Small intestine (tissue), 7 donors: ENCODE data around the gene DLK1. TPM values are rescaled to one million over a fixed set of nuclear protein-coding genes. Genes with fewer than 3 reads are reported as not detected.

ENCODE experiments used
- DNase-seq, 2 donors: peaks; one replicate each; pipeline versions ENCODE4 v3.0.0 to v3.0.0-alpha.2; 2013
- FAIRE-seq: peaks from 2 replicates; lab custom pipeline; 2012; peaks lifted over from hg19 to GRCh38; lab: Jason Lieb, UNC
- H3K27ac ChIP-seq, 3 donors: one replicate each; pipeline ENCODE4 v1.5.1; 2013; ENCODE audit warnings: low read length in 2 of 3, mild to moderate bottlenecking in 2 of 3, control low read depth in 1 of 3, inconsistent platforms in 1 of 3, low read depth in 1 of 3, moderate library complexity in 1 of 3
- H3K27me3 ChIP-seq, 3 donors: one replicate each; pipeline ENCODE4 v1.6.1; 2013; ENCODE audit warnings: low read length in 3 of 3, inconsistent platforms in 1 of 3; ENCODE audit not compliant: control insufficient read depth in 3 of 3, insufficient read depth in 3 of 3
- H3K36me3 ChIP-seq, 3 donors: one replicate each; pipeline ENCODE4 v1.6.1; 2013; ENCODE audit warnings: low read length in 3 of 3, inconsistent platforms in 1 of 3, low read depth in 1 of 3, mild to moderate bottlenecking in 1 of 3, moderate library complexity in 1 of 3; ENCODE audit not compliant: control insufficient read depth in 3 of 3, insufficient read depth in 2 of 3
- H3K4me1 ChIP-seq, 3 donors: one replicate each; pipeline ENCODE4 v1.6.1; 2013; ENCODE audit warnings: low read length in 2 of 3, inconsistent platforms in 1 of 3, low read depth in 1 of 3, mild to moderate bottlenecking in 1 of 3, moderate library complexity in 1 of 3; ENCODE audit not compliant: control insufficient read depth in 3 of 3, insufficient read depth in 2 of 3
- H3K4me3 ChIP-seq, 3 donors: one replicate each; pipeline ENCODE4 v1.5.1; 2013; ENCODE audit warnings: low read length in 3 of 3, control low read depth in 1 of 3, inconsistent platforms in 1 of 3, low read depth in 1 of 3, mild to moderate bottlenecking in 1 of 3, moderate library complexity in 1 of 3
- H3K9me3 ChIP-seq, 2 donors: one replicate each; pipeline ENCODE4 v1.6.1; 2013; ENCODE audit warnings: low read depth in 1 of 2, low read length in 1 of 2; ENCODE audit not compliant: control insufficient read depth in 2 of 2, insufficient read depth in 1 of 2
- WGBS, 3 donors: extraction: QIAGEN DNeasy Blood & Tissue Kit; methylation state at CpG; one replicate each; pipeline ENCODE4 v1.1.7; 2013; 5-methylcytosine and 5-hydroxymethylcytosine counted together
- polyA plus RNA-seq, 4 donors: library from polyadenylated mRNA; stranded (reverse) in 3 of 4; unstranded in 1 of 4; fragments of 200-250 nt in 3 of 4; fragments of 120-200 nt in 1 of 4; gene quantifications; one replicate each; pipeline versions ENCODE4 v1.2.1 to v1.2.3, GENCODE V29; 2013
- donor health status: healthy with polysubstance abuse.
- donor health status: control.
- donor health status: control.
- donor health status: Bipolar disorder and iron deficiency.
- donor health status: healthy.

The DLK1 gene
- polyA plus RNA-seq, 4 donors: 0.04 to 7.9 (median 0.72) TPM

DNA sequence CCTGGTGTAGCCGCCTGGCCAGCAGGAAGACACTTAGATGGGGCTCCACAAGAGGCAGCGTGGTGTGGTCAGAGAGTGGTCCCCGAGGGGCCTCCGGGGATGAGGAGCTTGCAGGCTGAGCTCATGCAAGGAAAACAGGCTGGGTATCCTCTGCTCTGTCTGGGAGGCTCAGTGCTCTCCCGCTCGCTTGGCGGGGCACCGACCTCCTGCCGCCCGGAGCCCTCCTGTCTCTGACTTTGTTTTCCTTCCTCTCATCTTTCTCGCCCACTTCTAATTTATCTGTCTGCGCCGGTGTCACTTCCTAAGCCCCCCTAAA, 31.3 kb upstream of the DLK1 start:
- 64 to 78% (median 70%) methylated on average over 13 of the region's 13 CpGs for WGBS, 3 donors
- DNase-seq (no peak), FAIRE-seq (no peak)

DNA sequence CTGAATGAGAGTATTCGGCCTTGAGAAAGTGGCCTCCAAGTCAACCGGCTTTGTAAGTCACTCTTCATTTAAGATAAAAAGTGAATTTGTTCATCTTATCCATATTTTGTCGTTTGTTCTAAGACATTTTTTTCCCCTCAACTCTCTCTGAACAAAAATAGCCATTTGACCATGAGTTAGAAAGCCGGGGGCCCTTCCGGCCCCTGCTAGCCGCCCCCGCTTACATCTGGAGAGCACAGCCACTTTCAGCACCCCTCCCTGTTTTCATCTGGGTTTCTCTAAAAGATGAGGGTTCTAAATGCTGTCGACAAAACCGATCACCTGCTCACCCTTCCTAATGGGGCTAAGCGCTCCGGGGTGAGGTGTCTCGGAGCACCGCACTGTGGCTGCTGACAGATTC, 30.7 kb upstream of the DLK1 start:
- Histone ChIP-seq H3K36me3 (no peaks in the 10 kb centered on the region), H3K4me3 (no peak overlapping the region), H3K4me1 (no peaks in the 10 kb centered on the region), H3K9me3 (peaks cover 0 to 2% of the 10 kb centered on the region in 2 donors), H3K27me3 (peaks cover 0 to 13% (median 0%) of the 10 kb centered on the region in 3 donors), H3K27ac (no peak overlapping the region)
- DNase-seq (no peak), FAIRE-seq (no peak)
- 78 to 88% (median 83%) methylated on average over 13 of the region's 13 CpGs for WGBS, 3 donors

More for the DNA sequence above, 31.3 kb upstream of the DLK1 start:
- Histone ChIP-seq H3K4me1 (no peaks in the 10 kb centered on the region), H3K27ac (no peak overlapping the region), H3K9me3 (no peaks in the 10 kb centered on the region), H3K4me3 (no peak overlapping the region), H3K36me3 (no peaks in the 10 kb centered on the region), H3K27me3 (peaks cover 0 to 13% (median 0%) of the 10 kb centered on the region in 3 donors)

DNA sequence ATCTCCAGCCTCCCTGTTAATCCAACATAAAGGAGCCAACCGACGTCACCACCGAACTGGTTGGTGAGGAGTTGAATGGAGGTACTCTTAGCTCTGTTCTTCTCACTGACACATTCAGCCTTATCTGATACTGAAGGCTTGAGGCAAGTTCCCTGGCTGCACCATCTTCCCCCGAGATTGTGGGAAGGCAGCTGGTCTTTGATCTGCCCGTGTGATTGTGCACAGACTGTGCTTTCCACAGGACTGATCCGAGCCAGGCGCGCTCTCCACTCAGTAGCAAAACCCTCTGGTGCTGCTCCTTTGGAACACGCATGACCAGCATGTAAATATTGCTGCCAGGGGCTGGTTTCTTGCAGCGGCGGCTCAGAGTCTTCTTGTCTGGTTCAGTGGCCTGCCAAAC, 30.1 kb upstream of the DLK1 start:
- no peak for DNase-seq
- peaks cover 0 to 13% (median 0%) of the 10 kb centered on the region in 3 donors for H3K27me3 ChIP-seq

DNA sequence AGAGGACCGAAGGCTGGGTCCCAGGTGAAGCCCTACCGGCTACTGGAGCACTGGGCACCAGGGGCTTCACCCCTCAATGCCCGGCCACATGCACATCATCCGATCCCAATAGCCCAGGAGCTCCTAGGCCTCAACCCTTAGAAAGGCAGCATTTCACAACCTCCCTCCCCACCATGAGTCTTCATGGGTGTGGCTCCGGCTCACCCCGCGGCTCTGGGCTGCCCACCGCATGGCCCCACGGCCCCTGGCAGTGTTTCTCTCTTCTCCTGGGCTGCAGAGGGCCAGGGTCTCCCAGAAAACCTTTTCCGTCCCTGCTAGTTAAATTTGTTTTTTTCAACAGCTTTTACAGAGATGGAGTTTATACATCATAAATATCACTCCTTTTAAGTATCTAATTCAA, 28.6 kb upstream of the DLK1 start:
- Histone ChIP-seq H3K4me3 (no peak overlapping the region), H3K9me3 (peaks cover 0 to 2% of the 10 kb centered on the region in 2 donors), H3K4me1 (no peaks in the 10 kb centered on the region), H3K27ac (no peak overlapping the region), H3K27me3 (peaks cover 0 to 4% (median 0%) of the 10 kb centered on the region in 3 donors), H3K36me3 (no peaks in the 10 kb centered on the region)
- FAIRE-seq (no peak), DNase-seq (no peak)
- WGBS, 3 donors: 72 to 85% (median 80%) methylated on average over 10 of the region's 10 CpGs

More for the DNA sequence above, 30.1 kb upstream of the DLK1 start:
- H3K4me1 ChIP-seq: no peaks in the 10 kb centered on the region
- peaks cover 0 to 2% of the 10 kb centered on the region in 2 donors for H3K9me3 ChIP-seq
- no peak overlapping the region for H3K4me3 ChIP-seq
- WGBS, 3 donors: 55 to 63% (median 62%) methylated on average over 11 of the region's 11 CpGs
- H3K27ac ChIP-seq: no peak overlapping the region
- H3K36me3 ChIP-seq: no peaks in the 10 kb centered on the region
- FAIRE-seq: no peak

DNA sequence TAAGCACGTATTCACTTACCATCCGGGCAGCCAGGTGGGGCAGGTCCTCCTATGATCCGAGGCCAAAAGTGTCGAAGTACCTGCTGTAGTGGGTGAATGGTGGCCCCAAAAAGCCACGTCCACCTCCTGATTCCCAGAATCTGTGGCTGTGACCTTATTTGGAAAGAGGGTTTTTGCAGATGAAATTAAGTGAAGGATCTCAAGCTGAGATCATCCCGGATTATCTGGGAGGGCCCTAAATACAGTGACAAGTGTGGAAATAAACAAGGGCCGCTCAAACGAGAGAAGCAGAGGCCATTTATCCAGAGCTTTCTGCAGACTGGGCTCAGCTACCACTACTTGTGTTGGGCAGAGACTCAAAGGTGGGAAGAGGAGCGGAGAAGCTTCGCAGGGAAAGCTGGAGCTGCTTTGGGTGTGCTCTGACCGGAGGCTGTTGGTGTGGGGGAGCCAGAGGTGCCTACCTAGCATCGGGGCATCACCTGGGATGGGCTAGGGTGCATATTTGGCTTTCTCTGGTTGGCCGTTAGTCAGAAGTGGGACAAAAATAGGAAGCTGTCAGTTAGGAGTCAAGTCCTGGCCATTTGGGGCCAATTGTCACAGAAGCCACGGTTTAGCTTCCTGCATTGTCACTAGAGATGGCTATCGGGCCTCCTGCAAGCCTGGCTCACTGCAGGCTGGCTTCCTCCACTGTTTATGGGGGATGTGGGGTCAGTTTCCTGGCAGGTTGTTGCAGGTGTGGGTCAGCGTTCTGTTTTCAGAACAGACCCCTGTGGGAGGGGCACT, 27.8 kb upstream of the DLK1 start:
- no peaks in the 10 kb centered on the region for H3K36me3 ChIP-seq
- no peak overlapping the region for H3K27ac ChIP-seq
- FAIRE-seq: no peak
- H3K27me3 ChIP-seq: peaks cover 0 to 3% (median 0%) of the 10 kb centered on the region in 3 donors
- H3K9me3 ChIP-seq: peaks cover 0 to 2% of the 10 kb centered on the region in 2 donors
- H3K4me1 ChIP-seq: no peaks in the 10 kb centered on the region
- WGBS, 3 donors: 72 to 77% (median 75%) methylated on average over 16 of the region's 16 CpGs
- H3K4me3 ChIP-seq: no peak overlapping the region
- DNase-seq: no peak

DNA sequence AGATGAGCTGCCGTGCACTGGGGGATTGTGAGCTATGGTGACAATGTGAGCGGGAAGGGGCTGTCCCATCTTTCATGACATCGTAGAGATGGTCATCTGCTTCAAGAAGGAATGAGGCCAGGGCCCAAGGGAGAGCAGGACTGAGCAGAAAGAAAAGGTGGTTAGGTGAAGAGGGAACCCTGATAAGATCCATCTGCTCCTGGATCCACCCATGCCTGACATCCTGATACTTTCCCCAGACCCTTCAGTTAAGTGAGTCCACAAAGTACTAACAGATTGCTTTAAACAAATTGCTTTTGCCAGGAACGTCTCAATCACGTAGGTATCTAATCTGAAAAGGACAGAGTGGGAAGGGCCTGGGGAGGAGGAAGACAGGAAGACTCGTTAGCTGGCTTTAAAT, 25.4 kb upstream of the DLK1 start:
- Histone ChIP-seq H3K9me3 (peaks cover 0 to 2% of the 10 kb centered on the region in 2 donors), H3K27ac (no peak overlapping the region), H3K4me1 (no peaks in the 10 kb centered on the region), H3K27me3 (no peaks in the 10 kb centered on the region), H3K4me3 (no peak overlapping the region), H3K36me3 (no peaks in the 10 kb centered on the region)
- DNase-seq (no peak), FAIRE-seq (no peak)
- 49 to 74% (median 55%) methylated on average over 6 of the region's 6 CpGs for WGBS, 3 donors

DNA sequence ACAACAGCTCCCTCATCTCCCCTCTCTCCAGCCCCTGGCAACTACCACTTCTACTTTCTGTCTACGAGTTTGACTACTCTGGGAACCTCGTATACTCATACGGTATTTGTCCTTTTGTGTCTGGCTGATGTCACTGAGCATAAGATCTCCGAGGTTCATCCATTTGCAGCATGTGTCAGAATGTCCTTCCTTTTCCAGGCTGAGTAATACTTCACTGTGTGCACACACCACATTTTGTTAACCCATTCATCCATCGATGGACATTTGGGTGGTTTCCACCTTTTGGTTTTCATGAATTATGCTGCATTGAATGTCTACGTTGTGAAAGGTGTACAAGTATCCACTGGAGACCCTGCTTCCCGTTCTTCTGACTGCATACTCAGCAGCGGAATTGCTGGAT, 24.1 kb upstream of the DLK1 start:
- no peaks in the 10 kb centered on the region for H3K4me1 ChIP-seq
- H3K27ac ChIP-seq: no peak overlapping the region
- no peak overlapping the region for H3K4me3 ChIP-seq
- DNase-seq: no peak
- H3K9me3 ChIP-seq: peaks cover 0 to 2% of the 10 kb centered on the region in 2 donors
- no peaks in the 10 kb centered on the region for H3K36me3 ChIP-seq
- FAIRE-seq: no peak
- no peaks in the 10 kb centered on the region for H3K27me3 ChIP-seq
- 74 to 83% (median 74%) methylated on average over 8 of the region's 8 CpGs for WGBS, 3 donors

DNA sequence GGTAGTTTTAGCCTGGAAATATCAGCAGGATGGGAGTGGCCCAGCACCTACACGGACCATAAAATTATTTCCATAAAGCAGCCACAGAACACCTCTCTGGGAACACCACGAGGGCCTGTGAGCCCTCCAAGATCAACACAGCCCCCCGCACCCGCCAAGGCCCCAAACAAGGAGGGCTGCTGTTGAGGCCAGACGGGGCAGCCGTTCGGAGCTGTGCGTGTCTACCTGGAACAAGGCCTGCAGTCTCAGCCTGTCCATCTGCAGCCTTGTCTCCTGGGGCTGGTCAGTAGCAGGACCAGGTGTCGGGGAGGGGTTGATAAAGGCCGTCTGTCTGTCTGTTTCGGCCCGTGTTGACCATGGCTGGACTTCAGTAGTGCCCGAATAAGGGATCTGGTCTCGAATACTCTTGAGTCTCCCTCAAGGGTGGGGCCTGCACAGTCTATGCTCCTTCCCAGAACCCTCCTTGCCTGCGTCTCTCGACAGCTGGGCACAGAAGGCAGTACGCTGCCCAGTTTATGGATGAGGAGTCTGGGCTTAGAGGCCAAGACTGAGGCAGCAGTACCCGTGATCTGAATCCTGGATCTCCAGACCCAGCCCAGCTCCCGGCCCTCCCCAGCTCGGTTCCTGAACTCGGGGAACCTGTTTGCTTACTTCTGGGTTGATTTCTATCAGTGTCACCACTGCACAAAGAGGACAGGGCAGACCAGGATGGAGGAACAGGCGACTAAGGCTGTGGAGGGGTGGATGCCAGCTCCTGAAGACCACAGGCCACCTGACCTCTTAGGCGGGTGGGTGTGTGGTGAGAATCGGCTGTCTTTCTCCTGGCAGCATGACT, 23.1 kb upstream of the DLK1 start:
- H3K4me3 ChIP-seq: no peak overlapping the region
- H3K9me3 ChIP-seq: peaks cover 0 to 2% of the 10 kb centered on the region in 2 donors
- DNase-seq (peak in 1 of 2 donors; percentile 8), FAIRE-seq (no peak)
- H3K27me3 ChIP-seq: peaks cover 0 to 2% (median 0%) of the 10 kb centered on the region in 3 donors
- no peaks in the 10 kb centered on the region for H3K36me3 ChIP-seq
- peaks cover 0 to 5% (median 0%) of the 10 kb centered on the region in 3 donors for H3K4me1 ChIP-seq
- WGBS, 3 donors: 61 to 83% (median 73%) methylated on average over 24 of the region's 24 CpGs
- H3K27ac ChIP-seq: no peak overlapping the region
